GM12878 (cell line): ENCODE data around the gene MUC5AC. TPM values are rescaled to one million over a fixed set of nuclear protein-coding genes. Genes with fewer than 3 reads are reported as not detected.
"Not testable (repeated sequence)": the region's sequence is repeated elsewhere in the genome, so short reads cannot be mapped to it uniquely, and the experiment has no call there.

ENCODE experiments used
- ATAC-seq: fragments of 200-7000 bp; cut with Tn5 transposase; 3 replicates; pipeline ENCODE4 v1.9.1; 2020; ENCODE audit warnings: mild to moderate bottlenecking, moderate library complexity
- BruUV-seq: library from RNA; stranded (reverse); fragments of 400-500 nt; replicated peaks from 2 replicates; lab custom pipeline; 2021; lab: Mats Ljungman, UMichigan
- CTCF ChIA-PET: fragments of 300-600 bp; sonication (Branson Sonifier 250); formaldehyde crosslinking; extraction: SDS; loops from one replicate; lab custom pipeline; 2021; ENCODE audit warnings: inconsistent platforms; lab: Yijun Ruan, JAX
- POLR2A ChIA-PET: fragments of 350-600 bp; formaldehyde crosslinking; extraction: SDS; loops from one replicate; lab custom pipeline; 2021; ENCODE audit warnings: inconsistent platforms; lab: Charles Lee
- RAD21 ChIA-PET: fragments of 300-600 bp; sonication (Branson Sonifier 250); formaldehyde crosslinking; loops from one replicate; lab custom pipeline; 2023; ENCODE audit warnings: antibody characterized with exemption; ENCODE audit not compliant: unreplicated experiment; lab: Charles Lee
- SMC1A ChIA-PET: fragments of 300-600 bp; sonication (Branson Sonifier 250); formaldehyde crosslinking; loops from one replicate; lab custom pipeline; 2023; ENCODE audit not compliant: unreplicated experiment, uncharacterized antibody; lab: Charles Lee
- DNase-seq: peaks from one replicate; pipeline ENCODE4 v3.0.0-alpha.2; 2011; ENCODE audit warnings: low read depth, low spot score
- FAIRE-seq: peaks from 3 replicates; lab custom pipeline; 2011; peaks lifted over from hg19 to GRCh38; lab: Jason Lieb, UNC
- H2AFZ ChIP-seq: 2 replicates; pipeline ENCODE4 v1.6.0; 2011; ENCODE audit warnings: low read depth, low read length, control low read depth; ENCODE audit not compliant: control insufficient read depth
- H3K27ac ChIP-seq: 2 replicates; pipeline ENCODE4 v1.5.1; 2011; ENCODE audit warnings: control low read depth; ENCODE audit not compliant: control insufficient read depth, insufficient read depth
- H3K27me3 ChIP-seq, 2 experiments: replicated peaks in 1 of 2; 2 replicates each; pipeline versions ENCODE4 v1.6.0 to v1.6.1; 2011; ENCODE audit warnings: low read length in 1 of 2; ENCODE audit not compliant: control insufficient read depth in 2 of 2, insufficient read depth in 2 of 2
- H3K36me3 ChIP-seq, 2 experiments: 2 replicates each; pipeline ENCODE4 v1.5.1; 2011; ENCODE audit warnings: low read length in 1 of 2; ENCODE audit not compliant: control insufficient read depth in 2 of 2, insufficient read depth in 2 of 2
- H3K4me1 ChIP-seq: 2 replicates; pipeline ENCODE4 v1.6.1; 2011; ENCODE audit warnings: mild to moderate bottlenecking, low read length, moderate library complexity, mixed read lengths; ENCODE audit not compliant: control insufficient read depth, insufficient read depth
- H3K4me2 ChIP-seq: 2 replicates; pipeline ENCODE4 v1.6.0; 2011; ENCODE audit warnings: control low read depth; ENCODE audit not compliant: control insufficient read depth, insufficient read depth
- H3K4me3 ChIP-seq: fragments of 200-600 bp; sonication (generic); 2 replicates; pipeline ENCODE4 v1.5.1; 2016
- H3K79me2 ChIP-seq: 2 replicates; pipeline ENCODE4 v1.6.0; 2011; ENCODE audit warnings: low read length; ENCODE audit not compliant: control insufficient read depth, insufficient read depth
- H3K9ac ChIP-seq: 2 replicates; pipeline ENCODE4 v1.8.0; 2011; ENCODE audit warnings: low read length, control low read depth, mixed read lengths; ENCODE audit not compliant: control insufficient read depth, insufficient read depth
- H3K9me3 ChIP-seq: replicated peaks from 3 replicates; pipeline ENCODE4 v1.5.1; 2011; ENCODE audit warnings: mild to moderate bottlenecking, low read length; ENCODE audit not compliant: control insufficient read depth, insufficient read depth
- H4K20me1 ChIP-seq: 2 replicates; pipeline ENCODE4 v1.6.0; 2011; ENCODE audit not compliant: control insufficient read depth, insufficient read depth
- ATF2 ChIP-seq: IDR thresholded peaks from 2 replicates; pipeline ENCODE4 v1.6.1; 2012; ENCODE audit warnings: low read length, inconsistent platforms
- RB1 ChIP-seq: fragments of 450-650 bp; formaldehyde crosslinking; IDR thresholded peaks from 2 replicates; pipeline ENCODE4 v1.6.1; 2017; ENCODE audit warnings: mild to moderate bottlenecking, borderline replicate concordance
- ZBTB40 ChIP-seq: fragments of 450-650 bp; IDR thresholded peaks from 2 replicates; pipeline ENCODE4 v1.6.1; 2016; ENCODE audit warnings: mild to moderate bottlenecking, moderate library complexity, borderline replicate concordance
- WGBS: methylation state at CpG from one replicate; pipeline ENCODE4 v1.1.6; 2016; ENCODE audit warnings: low lambda C conversion rate; ENCODE audit not compliant: insufficient replicate concordance, insufficient coverage; ENCODE audit errors: missing lambda C conversion rate; 5-methylcytosine and 5-hydroxymethylcytosine counted together
- in situ Hi-C: fragments of 300-500 bp; cut with MboI; formaldehyde crosslinking; loops from 9 replicates; pipeline ENCODE4 v1.14.3; 2018; ENCODE audit warnings: mixed read lengths
- intact Hi-C: fragments of 100-400 bp; cut with micrococcal nuclease; formaldehyde crosslinking; loops from one replicate; pipeline ENCODE4 v1.14.2; 2022; ENCODE audit not compliant: unreplicated experiment
- polyA plus RNA-seq, 11 experiments: library from polyadenylated mRNA; depleted of rRNA in 4 of 11; unstranded in 6 of 11; stranded (reverse) in 5 of 11; fragments of >200 nt; fragmentation: Nextera tagmentation in 4 of 11; fragmentation: Illumina TruSeq in 1 of 11; extraction: Ambion mirVana in 4 of 11; extraction: Trizol in 1 of 11; gene quantifications; 1 replicate in 1 of 11; 2 replicates in 10 of 11; pipeline versions ENCODE4 v1.2.1 to v1.2.3, GENCODE V29; 2011 to 2016; ENCODE audit warnings: inconsistent platforms in 2 of 11, missing spikeins in 2 of 11, low read depth in 1 of 11
- total RNA-seq, 4 experiments: library from RNA; depleted of rRNA in 3 of 4; stranded (reverse); fragments of >200 nt in 3 of 4; fragmentation: Illumina TruSeq in 1 of 4; extraction: Trizol in 1 of 4; gene quantifications; 2 replicates each; pipeline versions ENCODE4 v1.2.1 to v1.2.3, GENCODE V29; 2013 to 2021

The MUC5AC gene
- total and polyA plus RNA-seq, 10 of the 15 experiments (the other 5 are each of a cell fraction or from before 2014, with no cell fraction given): under 0.01 to 0.01 TPM; not detected in 8

GRCh38 chr11:1211838-1212237 lies 54.1 kb downstream of the MUC5AC start (continued):
- TF ChIP-seq ATF2 (no peak), ZBTB40 (no peak), RB1 (no peak)
- TF ChIP-seq, all 136 proteins: peak for 0

- H3K4me3 ChIP-seq, RAD21 ChIA-PET, H3K9me3 ChIP-seq, H3K27ac ChIP-seq, BruUV-seq, ATAC-seq, H3K36me3 ChIP-seq, H2AFZ ChIP-seq, SMC1A ChIA-PET, H4K20me1 ChIP-seq, intact Hi-C loops, DNase-seq, H3K4me1 ChIP-seq, H3K27me3 ChIP-seq, CTCF ChIA-PET, FAIRE-seq, H3K79me2 ChIP-seq, H3K9ac ChIP-seq, in situ Hi-C loops, H3K4me2 ChIP-seq, POLR2A ChIA-PET: not testable (repeated sequence)
- WGBS: 48% methylated on average over 8 of the region's 8 CpGs
Observed at GRCh38 chr11:1215826-1216225, 58.1 kb downstream of the MUC5AC start.
